Endothelial cell of umbilical vein (primary cell): Measurements from ENCODE around the gene HDHD5. TPM values are rescaled to one million over a fixed set of nuclear protein-coding genes. Genes with fewer than 3 reads are reported as not detected.

Experiments
- BruUV-seq: library from RNA; stranded (reverse); fragments of 400-500 nt; replicated peaks from 2 replicates; lab custom pipeline; 2021; lab: Mats Ljungman, UMichigan
- CTCF ChIA-PET: fragments of 300-600, 350-600 bp; sonication (Branson Sonifier 250); formaldehyde crosslinking; loops from one replicate; lab custom pipeline; 2021; ENCODE audit warnings: antibody characterized with exemption, inconsistent platforms; lab: Charles Lee
- POLR2A ChIA-PET: fragments of 300-600, 350-600 bp; sonication (Branson Sonifier 250); formaldehyde crosslinking; loops from one replicate; lab custom pipeline; 2021; ENCODE audit warnings: antibody characterized with exemption, inconsistent platforms; lab: Charles Lee
- DNase-seq: peaks from one replicate; pipeline ENCODE4 v3.0.0-alpha.2; 2011; ENCODE audit warnings: low read depth, low spot score
- FAIRE-seq: peaks from 2 replicates; lab custom pipeline; 2011; peaks lifted over from hg19 to GRCh38; lab: Jason Lieb, UNC
- H2AFZ ChIP-seq: 2 replicates; pipeline ENCODE4 v1.6.0; 2012; ENCODE audit warnings: low read depth, low read length, control low read depth, inconsistent platforms
- H3K27ac ChIP-seq: 2 replicates; pipeline ENCODE4 v1.5.1; 2011; ENCODE audit warnings: low read depth, mild to moderate bottlenecking, control low read depth, low read length, moderate library complexity; ENCODE audit not compliant: insufficient read depth
- H3K27me3 ChIP-seq, 2 experiments: 2 replicates each; pipeline versions ENCODE4 v1.6.0 to v1.6.1; 2011; ENCODE audit warnings: low read length in 2 of 2, mixed read lengths in 1 of 2; ENCODE audit not compliant: control insufficient read depth in 2 of 2, insufficient read depth in 2 of 2
- H3K36me3 ChIP-seq, 2 experiments: 2 replicates in 1 of 2; 3 replicates in 1 of 2; pipeline ENCODE4 v1.5.1; 2011; ENCODE audit warnings: low read length in 2 of 2, mild to moderate bottlenecking in 1 of 2, moderate library complexity in 1 of 2; ENCODE audit not compliant: control insufficient read depth in 2 of 2, insufficient read depth in 2 of 2; ENCODE audit errors: extremely low read depth in 1 of 2
- H3K4me1 ChIP-seq: 3 replicates; pipeline ENCODE4 v1.5.1; 2011; ENCODE audit warnings: mild to moderate bottlenecking, low read length; ENCODE audit not compliant: control insufficient read depth, insufficient read depth; ENCODE audit errors: extremely low read depth
- H3K4me2 ChIP-seq: 2 replicates; pipeline ENCODE4 v1.6.1; 2011; ENCODE audit warnings: low read length, control low read depth, mixed read lengths; ENCODE audit not compliant: insufficient read depth
- H3K4me3 ChIP-seq, 3 experiments: fragments of 200-600 bp in 1 of 3; sonication (generic), shearing (Covaris generic) in 1 of 3; replicated peaks in 1 of 3; 2 replicates each; pipeline ENCODE4 v1.5.1; 2011 to 2016; ENCODE audit warnings: control low read depth in 3 of 3, low read length in 3 of 3, mild to moderate bottlenecking in 2 of 3, inconsistent platforms in 1 of 3, low read depth in 1 of 3, moderate library complexity in 1 of 3; ENCODE audit not compliant: insufficient read depth in 1 of 3
- H3K79me2 ChIP-seq: 2 replicates; pipeline ENCODE4 v1.6.0; 2012; ENCODE audit warnings: low read length, inconsistent platforms; ENCODE audit not compliant: control insufficient read depth, insufficient read depth
- H3K9ac ChIP-seq: replicated peaks from 2 replicates; pipeline ENCODE3; 2011; ENCODE audit warnings: low read length, control low read depth; ENCODE audit not compliant: insufficient read depth; ENCODE audit errors: extremely low read depth
- H3K9me1 ChIP-seq: replicated peaks from 3 replicates; pipeline ENCODE4 v1.6.0; 2011; ENCODE audit warnings: mild to moderate bottlenecking, low read length; ENCODE audit not compliant: control insufficient read depth, insufficient read depth; ENCODE audit errors: extremely low read depth
- H3K9me3 ChIP-seq: replicated peaks from 2 replicates; pipeline ENCODE4 v1.5.1; 2012; ENCODE audit warnings: low read length, inconsistent platforms; ENCODE audit not compliant: control insufficient read depth, insufficient read depth
- H4K20me1 ChIP-seq: replicated peaks from 2 replicates; pipeline ENCODE3; 2011; ENCODE audit warnings: mild to moderate bottlenecking, low read length; ENCODE audit not compliant: control insufficient read depth, insufficient read depth; ENCODE audit errors: extremely low read depth
- EZH2 ChIP-seq: IDR thresholded peaks from 2 replicates; pipeline ENCODE4 v1.6.1; 2012; ENCODE audit warnings: borderline replicate concordance, low read depth, mild to moderate bottlenecking, moderate library complexity, low read length, inconsistent platforms; ENCODE audit not compliant: severe bottlenecking
- FOS ChIP-seq: IDR thresholded peaks from 2 replicates; pipeline ENCODE4 v1.6.1; 2011; ENCODE audit warnings: mild to moderate bottlenecking, low read length, moderate library complexity, borderline replicate concordance; ENCODE audit not compliant: insufficient read depth
- GATA2 ChIP-seq: IDR thresholded peaks from 2 replicates; pipeline ENCODE4 v1.7.0; 2011; ENCODE audit warnings: low read depth, mild to moderate bottlenecking, moderate library complexity, mixed read lengths, low read length; ENCODE audit not compliant: insufficient read length, insufficient read depth
- JUN ChIP-seq: IDR thresholded peaks from 2 replicates; pipeline ENCODE4 v1.6.1; 2011; ENCODE audit warnings: borderline replicate concordance, low read depth; ENCODE audit not compliant: insufficient read length, insufficient read depth
- MYC ChIP-seq: IDR thresholded peaks from one replicate; pipeline ENCODE4 v1.6.1; 2011; ENCODE audit warnings: mild to moderate bottlenecking, low read depth, low read length
- POLR2A ChIP-seq: IDR thresholded peaks from 2 replicates; pipeline ENCODE4 v1.6.1; 2012; ENCODE audit warnings: low read depth, mild to moderate bottlenecking, control low read depth, low read length
- POLR2AphosphoS5 ChIP-seq: IDR thresholded peaks from 2 replicates; pipeline ENCODE4 v1.6.1; 2012; ENCODE audit warnings: low read depth, mild to moderate bottlenecking, control low read depth, low read length, moderate library complexity; ENCODE audit not compliant: insufficient read depth
- dilution Hi-C: fragments of 300-500 bp; cut with MboI; formaldehyde crosslinking; loops from one replicate; pipeline ENCODE4 v1.15.0; 2019; ENCODE audit warnings: low sequenced_read_pairs; ENCODE audit not compliant: extremely low pct_ligation_motif_present
- intact Hi-C: fragments of 100-400 bp; cut with micrococcal nuclease; formaldehyde crosslinking; loops from one replicate; pipeline ENCODE4 v1.10.0; 2022
- polyA plus RNA-seq, 4 experiments: library from polyadenylated mRNA; depleted of rRNA in 3 of 4; stranded (reverse) in 3 of 4; unstranded in 1 of 4; fragments of >200 nt; gene quantifications; 2 replicates each; pipeline versions ENCODE4 v1.2.1 to v1.2.3, GENCODE V29; 2011 to 2012; ENCODE audit warnings: missing spikeins in 1 of 4
- total RNA-seq: library from RNA; stranded (reverse); gene quantifications from 2 replicates; pipeline ENCODE4 v1.2.3, GENCODE V29; 2021
- TF ChIP-seq, protein P1 (sequence below): IDR thresholded peaks from 2 replicates; pipeline ENCODE4 v1.6.1; 2011; ENCODE audit not compliant: insufficient read depth, insufficient read length
- TF ChIP-seq, protein P2 (sequence below), 2 donors: IDR thresholded peaks; 1 replicate in 1 of 2; 2 replicates in 1 of 2; pipeline ENCODE4 v1.5.1; 2011; ENCODE audit warnings: low read length in 2 of 2, mild to moderate bottlenecking in 2 of 2, moderate library complexity in 2 of 2, control low read depth in 1 of 2, inconsistent platforms in 1 of 2, low read depth in 1 of 2; ENCODE audit not compliant: insufficient read depth in 1 of 2; ENCODE audit errors: extremely low read depth in 1 of 2

HDHD5 gene
- total and polyA plus RNA-seq, 2 donors (not counting 3 experiments of a cell fraction or from before 2014, with no cell fraction given), result 28.1 to 54.1 TPM

DNA sequence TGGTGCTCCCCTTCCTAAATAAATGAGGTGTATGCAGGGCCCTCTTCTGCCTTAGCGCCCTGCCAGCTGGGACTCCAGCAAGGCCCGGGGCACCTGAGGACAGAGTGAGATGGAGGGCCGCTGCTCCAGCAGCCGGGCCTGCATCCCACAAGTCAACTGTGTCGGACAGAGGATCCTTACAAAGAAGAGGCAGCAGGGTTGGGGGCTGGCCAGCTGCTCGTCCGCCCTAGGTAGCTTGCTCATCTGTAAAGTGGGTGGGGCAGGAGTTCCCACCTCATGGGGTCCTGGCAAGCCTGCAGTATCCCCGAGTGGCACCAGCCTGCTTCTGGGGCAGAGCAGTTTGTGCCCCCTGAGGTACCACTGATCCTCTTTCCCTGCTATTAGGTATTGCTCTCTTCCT, 45.5 kb downstream of the HDHD5 start:
- Histone ChIP-seq H3K27ac (no peak overlapping the region), H3K27me3 (peaks cover 3 to 4% of the 10 kb centered on the region in 2 experiments), H3K4me1 (no peaks in the 10 kb centered on the region), H3K9ac (no peak overlapping the region), H3K4me2 (no peak overlapping the region), H3K4me3 (no peak overlapping the region), H3K79me2 (no peaks in the 10 kb centered on the region), H3K9me3 (no peaks in the 10 kb centered on the region), H3K9me1 (no peaks in the 10 kb centered on the region), H2AFZ (no peak overlapping the region), H3K36me3 (no peaks in the 10 kb centered on the region), H4K20me1 (no peaks in the 10 kb centered on the region)
- dilution Hi-C loops, result no loop called here
- no peak for TF ChIP-seq JUN
- TF ChIP-seq EZH2, result no peak
- TF ChIP-seq, protein P1, sequence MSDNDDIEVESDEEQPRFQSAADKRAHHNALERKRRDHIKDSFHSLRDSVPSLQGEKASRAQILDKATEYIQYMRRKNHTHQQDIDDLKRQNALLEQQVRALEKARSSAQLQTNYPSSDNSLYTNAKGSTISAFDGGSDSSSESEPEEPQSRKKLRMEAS, result no peak
- no peak for TF ChIP-seq POLR2AphosphoS5
- TF ChIP-seq, protein P2, sequence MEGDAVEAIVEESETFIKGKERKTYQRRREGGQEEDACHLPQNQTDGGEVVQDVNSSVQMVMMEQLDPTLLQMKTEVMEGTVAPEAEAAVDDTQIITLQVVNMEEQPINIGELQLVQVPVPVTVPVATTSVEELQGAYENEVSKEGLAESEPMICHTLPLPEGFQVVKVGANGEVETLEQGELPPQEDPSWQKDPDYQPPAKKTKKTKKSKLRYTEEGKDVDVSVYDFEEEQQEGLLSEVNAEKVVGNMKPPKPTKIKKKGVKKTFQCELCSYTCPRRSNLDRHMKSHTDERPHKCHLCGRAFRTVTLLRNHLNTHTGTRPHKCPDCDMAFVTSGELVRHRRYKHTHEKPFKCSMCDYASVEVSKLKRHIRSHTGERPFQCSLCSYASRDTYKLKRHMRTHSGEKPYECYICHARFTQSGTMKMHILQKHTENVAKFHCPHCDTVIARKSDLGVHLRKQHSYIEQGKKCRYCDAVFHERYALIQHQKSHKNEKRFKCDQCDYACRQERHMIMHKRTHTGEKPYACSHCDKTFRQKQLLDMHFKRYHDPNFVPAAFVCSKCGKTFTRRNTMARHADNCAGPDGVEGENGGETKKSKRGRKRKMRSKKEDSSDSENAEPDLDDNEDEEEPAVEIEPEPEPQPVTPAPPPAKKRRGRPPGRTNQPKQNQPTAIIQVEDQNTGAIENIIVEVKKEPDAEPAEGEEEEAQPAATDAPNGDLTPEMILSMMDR (IDR thresholded peaks at IDR 0.05; ENCODE audit: extremely low read depth in 1 of 2, insufficient read depth in 1 of 2, low read depth in 1 of 2, low read length in 2 of 2), result no peak
- TF ChIP-seq FOS, result no peak
- TF ChIP-seq GATA2, result no peak
- no peak for TF ChIP-seq POLR2A
- TF ChIP-seq MYC, result no peak
- CTCF ChIA-PET, result interaction anchor here (1.6 to 2.7 kb wide), 3 partner anchors 39 to 388 kb away, joined by 3 to 8 read pairs (median 7); no protein-coding TSS in a partner anchor
- no peak for FAIRE-seq
- BruUV-seq, result no TSS peak
- no peak for DNase-seq
- POLR2A ChIA-PET, result no interaction called here
- intact Hi-C loops, result no loop called here
